NCI-H128 (cell line): ENCODE data around the gene PRKACB.

Source experiments
- DNase-seq: peaks from one replicate; lab custom pipeline; 2025; ENCODE audit not compliant: unreplicated experiment; lab: John Stamatoyannopoulos, UW

The PRKACB gene

GRCh38 chr1:84155517-84155916 is 11.4 kb downstream of the PRKACB start:
- DNase-seq, result no peak

- DNase-seq, result no peak
Measured at GRCh38 chr1:84156210-84156621, 12.1 kb downstream of the PRKACB start.

- DNase-seq, result no peak
Measured at GRCh38 chr1:84159533-84160240, 15.6 kb downstream of the PRKACB start.

- DNase-seq, result no peak
Measured at GRCh38 chr1:84162295-84162694, 18.2 kb downstream of the PRKACB start.

- DNase-seq, result no peak
Measured at GRCh38 chr1:84163123-84163931, 19.3 kb downstream of the PRKACB start.

GRCh38 chr1:84164161-84164560 is 20.1 kb downstream of the PRKACB start:
- DNase-seq, result no peak

- no peak for DNase-seq
Measured at GRCh38 chr1:84164567-84165021, 20.5 kb downstream of the PRKACB start.

GRCh38 chr1:84165601-84166000 is 21.5 kb downstream of the PRKACB start:
- no peak for DNase-seq

- DNase-seq, result no peak
Measured at GRCh38 chr1:84166797-84167196, 22.7 kb downstream of the PRKACB start.

GRCh38 chr1:84168783-84169182 is 24.7 kb downstream of the PRKACB start:
- DNase-seq, result no peak

GRCh38 chr1:84170171-84170570 is 26.1 kb downstream of the PRKACB start:
- DNase-seq, result no peak

- DNase-seq, result no peak
Measured at GRCh38 chr1:84171481-84171880, 27.4 kb downstream of the PRKACB start.

GRCh38 chr1:84174051-84174556 is 30.0 kb downstream of the PRKACB start:
- DNase-seq, result no peak

- no peak for DNase-seq
Measured at GRCh38 chr1:84181350-84182005, 37.4 kb downstream of the PRKACB start.

GRCh38 chr1:84190455-84190854 is 46.4 kb downstream of the PRKACB start:
- no peak for DNase-seq

- DNase-seq, result no peak
Measured at GRCh38 chr1:84192681-84193080, 48.6 kb downstream of the PRKACB start.

GRCh38 chr1:84198832-84199231 is 54.8 kb downstream of the PRKACB start:
- DNase-seq, result no peak

- DNase-seq, result no peak
Measured at GRCh38 chr1:84199257-84199656, 55.2 kb downstream of the PRKACB start.

GRCh38 chr1:84202126-84202525 is 58.1 kb downstream of the PRKACB start:
- DNase-seq, result no peak

- DNase-seq, result no peak
Measured at GRCh38 chr1:84206375-84206774, 62.3 kb downstream of the PRKACB start.

GRCh38 chr1:84208935-84209334 is 64.9 kb downstream of the PRKACB start:
- no peak for DNase-seq
